ENCODE data around the gene TLX2.
A peak's percentile ranks its signal among the peaks of the same experiment; 100 is the strongest.

Gene TLX2

GRCh38 chr2:74527741-74528140, 13.5 kb downstream of the TLX2 start:
- Histone ChIP-seq H3K4me1 (ENCODE audit: control insufficient read depth, insufficient read depth, low read length) (peaks cover 3% of the 10 kb centered on the region), H3K4me3 (ENCODE audit: low read length) (no peak overlapping the region), H3K27me3 (ENCODE audit: control insufficient read depth, insufficient read depth, low read length) (no peaks in the 10 kb centered on the region), H3K9me3 (ENCODE audit: control insufficient read depth, insufficient read depth, low read length) (no peaks in the 10 kb centered on the region), H3K36me3 (ENCODE audit: control insufficient read depth, insufficient read depth, low read length) (peaks cover 14% of the 10 kb centered on the region; the same call in 1 of the 2 replicates), H3K27ac (ENCODE audit: low read length) (no peak overlapping the region)
- WGBS (ENCODE audit: insufficient coverage, insufficient read length): no CpG with 5 or more reads among the region's 9 CpGs
- DNase-seq (ENCODE audit: low read depth, low spot score): no peak

GRCh38 chr2:74528600-74529356, 14.5 kb downstream of the TLX2 start:
- no CpG with 5 or more reads among the region's 29 CpGs for WGBS (ENCODE audit: insufficient coverage, insufficient read length)

GRCh38 chr2:74529357-74530238, 15.3 kb downstream of the TLX2 start, which contains the start of the genes AUP1 and HTRA2:
Gene AUP1, minus strand, starts transcription at chr2:74529706. Its CDS starts 77 bp downstream, at chr2:74529629.
Gene HTRA2, plus strand, starts transcription at chr2:74529933. Its CDS starts 74 bp downstream, at chr2:74530007.
- Histone ChIP-seq H3K9me3 (ENCODE audit: control insufficient read depth, insufficient read depth, low read length) (no peaks in the 10 kb centered on the region), H3K36me3 (ENCODE audit: control insufficient read depth, insufficient read depth, low read length) (peaks cover 16% of the 10 kb centered on the region; the same call in 1 of the 2 replicates), H3K4me3 (ENCODE audit: low read length) (peak within 1 kb of the TSS; percentile 99), H3K4me1 (ENCODE audit: control insufficient read depth, insufficient read depth, low read length) (peaks cover 3% of the 10 kb centered on the region), H3K27me3 (ENCODE audit: control insufficient read depth, insufficient read depth, low read length) (no peaks in the 10 kb centered on the region), H3K27ac (ENCODE audit: low read length) (no peak within 1 kb of the TSS)
- DNase-seq (ENCODE audit: low read depth, low spot score): peak; percentile 97
- WGBS (ENCODE audit: insufficient coverage, insufficient read length): no CpG with 5 or more reads among the region's 87 CpGs

More at GRCh38 chr2:74528600-74529356, 14.5 kb downstream of the TLX2 start:
- H3K4me1 ChIP-seq (ENCODE audit: control insufficient read depth, insufficient read depth, low read length): peaks cover 3% of the 10 kb centered on the region
- H3K4me3 ChIP-seq (ENCODE audit: low read length): peak overlapping the region; percentile 99
- H3K27me3 ChIP-seq (ENCODE audit: control insufficient read depth, insufficient read depth, low read length): no peaks in the 10 kb centered on the region
- no peaks in the 10 kb centered on the region for H3K9me3 ChIP-seq (ENCODE audit: control insufficient read depth, insufficient read depth, low read length)
- H3K36me3 ChIP-seq (ENCODE audit: control insufficient read depth, insufficient read depth, low read length): peaks cover 16% of the 10 kb centered on the region; the same call in 1 of the 2 replicates
- no peak for DNase-seq (ENCODE audit: low read depth, low spot score)
- H3K27ac ChIP-seq (ENCODE audit: low read length): no peak overlapping the region

- no CpG with 5 or more reads among the region's 54 CpGs for WGBS (ENCODE audit: insufficient coverage, insufficient read length)
- Histone ChIP-seq H3K27me3 (ENCODE audit: control insufficient read depth, insufficient read depth, low read length) (no peaks in the 10 kb centered on the region), H3K4me3 (ENCODE audit: low read length) (peak overlapping the region; percentile 99; the same call in 1 of the 2 replicates), H3K9me3 (ENCODE audit: control insufficient read depth, insufficient read depth, low read length) (no peaks in the 10 kb centered on the region), H3K27ac (ENCODE audit: low read length) (no peak overlapping the region), H3K4me1 (ENCODE audit: control insufficient read depth, insufficient read depth, low read length) (peaks cover 3% of the 10 kb centered on the region), H3K36me3 (ENCODE audit: control insufficient read depth, insufficient read depth, low read length) (peaks cover 18% of the 10 kb centered on the region; the same call in 1 of the 2 replicates)
- DNase-seq (ENCODE audit: low read depth, low spot score): no peak
Measured at GRCh38 chr2:74530239-74531187, 16.3 kb downstream of the TLX2 start.

- Histone ChIP-seq H3K4me3 (ENCODE audit: low read length) (no peak overlapping the region), H3K4me1 (ENCODE audit: control insufficient read depth, insufficient read depth, low read length) (peaks cover 3% of the 10 kb centered on the region), H3K36me3 (ENCODE audit: control insufficient read depth, insufficient read depth, low read length) (peaks cover 15% of the 10 kb centered on the region; the same call in 1 of the 2 replicates), H3K9me3 (ENCODE audit: control insufficient read depth, insufficient read depth, low read length) (no peaks in the 10 kb centered on the region), H3K27me3 (ENCODE audit: control insufficient read depth, insufficient read depth, low read length) (no peaks in the 10 kb centered on the region), H3K27ac (ENCODE audit: low read length) (no peak overlapping the region)
- DNase-seq (ENCODE audit: low read depth, low spot score): no peak
- no CpG with 5 or more reads among the region's 7 CpGs for WGBS (ENCODE audit: insufficient coverage, insufficient read length)
Measured at GRCh38 chr2:74531666-74532065, 17.4 kb downstream of the TLX2 start.

- Histone ChIP-seq H3K4me3 (ENCODE audit: low read length) (no peak overlapping the region), H3K36me3 (ENCODE audit: control insufficient read depth, insufficient read depth, low read length) (peaks cover 12% of the 10 kb centered on the region; the same call in 1 of the 2 replicates), H3K27ac (ENCODE audit: low read length) (no peak overlapping the region), H3K9me3 (ENCODE audit: control insufficient read depth, insufficient read depth, low read length) (no peaks in the 10 kb centered on the region), H3K27me3 (ENCODE audit: control insufficient read depth, insufficient read depth, low read length) (no peaks in the 10 kb centered on the region), H3K4me1 (ENCODE audit: control insufficient read depth, insufficient read depth, low read length) (peaks cover 3% of the 10 kb centered on the region)
- DNase-seq (ENCODE audit: low read depth, low spot score): no peak
Measured at GRCh38 chr2:74532222-74532621, 18.0 kb downstream of the TLX2 start.

GRCh38 chr2:74533464-74533863, 19.2 kb downstream of the TLX2 start:
- Histone ChIP-seq H3K27me3 (ENCODE audit: control insufficient read depth, insufficient read depth, low read length) (no peaks in the 10 kb centered on the region), H3K27ac (ENCODE audit: low read length) (no peak overlapping the region), H3K4me3 (ENCODE audit: low read length) (no peak overlapping the region), H3K36me3 (ENCODE audit: control insufficient read depth, insufficient read depth, low read length) (peaks cover 10% of the 10 kb centered on the region; the same call in 1 of the 2 replicates), H3K4me1 (ENCODE audit: control insufficient read depth, insufficient read depth, low read length) (peaks cover 3% of the 10 kb centered on the region), H3K9me3 (ENCODE audit: control insufficient read depth, insufficient read depth, low read length) (no peaks in the 10 kb centered on the region)
- DNase-seq (ENCODE audit: low read depth, low spot score): no peak
- no CpG with 5 or more reads among the region's 4 CpGs for WGBS (ENCODE audit: insufficient coverage, insufficient read length)

GRCh38 chr2:74534411-74534810, 20.2 kb downstream of the TLX2 start:
- no peak overlapping the region for H3K4me3 ChIP-seq (ENCODE audit: low read length)
- H3K9me3 ChIP-seq (ENCODE audit: control insufficient read depth, insufficient read depth, low read length): no peaks in the 10 kb centered on the region
- DNase-seq (ENCODE audit: low read depth, low spot score): no peak
- no peak overlapping the region for H3K27ac ChIP-seq (ENCODE audit: low read length)
- no CpG with 5 or more reads among the region's 12 CpGs for WGBS (ENCODE audit: insufficient coverage, insufficient read length)
- peaks cover 3% of the 10 kb centered on the region for H3K4me1 ChIP-seq (ENCODE audit: control insufficient read depth, insufficient read depth, low read length)
- no peaks in the 10 kb centered on the region for H3K27me3 ChIP-seq (ENCODE audit: control insufficient read depth, insufficient read depth, low read length)
- H3K36me3 ChIP-seq (ENCODE audit: control insufficient read depth, insufficient read depth, low read length): peaks cover 10% of the 10 kb centered on the region; the same call in 1 of the 2 replicates

- no peak for DNase-seq (ENCODE audit: low read depth, low spot score)
- peaks cover 10% of the 10 kb centered on the region; the same call in 1 of the 2 replicates for H3K36me3 ChIP-seq (ENCODE audit: control insufficient read depth, insufficient read depth, low read length)
- no peaks in the 10 kb centered on the region for H3K9me3 ChIP-seq (ENCODE audit: control insufficient read depth, insufficient read depth, low read length)
- H3K4me1 ChIP-seq (ENCODE audit: control insufficient read depth, insufficient read depth, low read length): peaks cover 3% of the 10 kb centered on the region
- H3K27me3 ChIP-seq (ENCODE audit: control insufficient read depth, insufficient read depth, low read length): no peaks in the 10 kb centered on the region
- no peak overlapping the region; the same call in 1 of the 2 replicates for H3K4me3 ChIP-seq (ENCODE audit: low read length)
- WGBS (ENCODE audit: insufficient coverage, insufficient read length): no CpG with 5 or more reads among the region's 10 CpGs
- H3K27ac ChIP-seq (ENCODE audit: low read length): no peak overlapping the region
Measured at GRCh38 chr2:74535440-74535965, 21.3 kb downstream of the TLX2 start.
